GM19099 (cell line): ENCODE measurements around the gene SCYL3.

Experiments
- POLR2A ChIP-seq: IDR thresholded peaks from 3 replicates; pipeline ENCODE4 v1.6.1; 2011; ENCODE audit warnings: low read depth; ENCODE audit not compliant: insufficient read length; ENCODE audit errors: extremely low read depth

SCYL3 gene

DNA sequence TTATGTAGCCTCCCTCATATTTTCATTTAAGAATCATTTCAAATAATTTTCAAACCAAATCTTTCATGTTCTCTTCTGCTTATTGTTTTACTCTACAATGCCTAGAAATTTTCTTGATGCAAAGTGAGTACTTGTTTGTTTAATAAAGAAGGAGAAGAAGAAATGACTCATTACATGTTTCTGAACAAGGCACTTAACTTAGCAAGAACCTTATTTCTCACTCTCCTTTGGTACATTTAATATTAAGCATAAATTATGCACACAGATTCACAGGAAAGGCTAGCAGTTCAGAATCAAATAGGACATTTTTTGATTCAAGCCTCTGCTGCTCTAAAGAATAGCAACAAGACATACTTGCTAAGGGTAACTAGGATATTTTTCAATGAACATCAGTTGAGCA lies 9.1 kb downstream of the SCYL3 start:
- TF ChIP-seq POLR2A: no peak

DNA sequence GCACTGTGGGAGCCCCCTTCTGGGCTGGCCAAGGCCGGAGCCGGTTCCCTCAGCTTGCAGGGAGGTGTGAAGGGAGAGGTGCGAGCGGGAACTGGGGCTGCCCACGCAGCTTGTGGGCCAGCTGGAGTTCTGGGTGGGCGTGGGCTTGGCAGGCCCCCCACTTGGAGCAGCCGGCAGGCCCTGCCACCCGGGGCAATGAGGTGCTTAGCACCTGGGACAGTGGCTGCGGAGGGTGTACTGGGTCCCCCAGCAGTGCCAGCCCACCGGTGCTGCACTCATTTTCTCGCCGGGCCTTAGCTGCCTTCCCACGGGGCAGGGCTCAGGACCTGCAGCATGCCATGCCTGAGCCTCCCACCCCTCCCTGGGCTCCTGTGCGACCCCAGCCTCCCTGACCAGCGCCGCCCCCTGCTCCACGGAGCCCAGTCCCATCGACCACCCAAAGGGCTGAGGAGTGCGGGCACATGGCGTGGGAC lies 11.6 kb downstream of the SCYL3 start:
- no peak for TF ChIP-seq POLR2A

DNA sequence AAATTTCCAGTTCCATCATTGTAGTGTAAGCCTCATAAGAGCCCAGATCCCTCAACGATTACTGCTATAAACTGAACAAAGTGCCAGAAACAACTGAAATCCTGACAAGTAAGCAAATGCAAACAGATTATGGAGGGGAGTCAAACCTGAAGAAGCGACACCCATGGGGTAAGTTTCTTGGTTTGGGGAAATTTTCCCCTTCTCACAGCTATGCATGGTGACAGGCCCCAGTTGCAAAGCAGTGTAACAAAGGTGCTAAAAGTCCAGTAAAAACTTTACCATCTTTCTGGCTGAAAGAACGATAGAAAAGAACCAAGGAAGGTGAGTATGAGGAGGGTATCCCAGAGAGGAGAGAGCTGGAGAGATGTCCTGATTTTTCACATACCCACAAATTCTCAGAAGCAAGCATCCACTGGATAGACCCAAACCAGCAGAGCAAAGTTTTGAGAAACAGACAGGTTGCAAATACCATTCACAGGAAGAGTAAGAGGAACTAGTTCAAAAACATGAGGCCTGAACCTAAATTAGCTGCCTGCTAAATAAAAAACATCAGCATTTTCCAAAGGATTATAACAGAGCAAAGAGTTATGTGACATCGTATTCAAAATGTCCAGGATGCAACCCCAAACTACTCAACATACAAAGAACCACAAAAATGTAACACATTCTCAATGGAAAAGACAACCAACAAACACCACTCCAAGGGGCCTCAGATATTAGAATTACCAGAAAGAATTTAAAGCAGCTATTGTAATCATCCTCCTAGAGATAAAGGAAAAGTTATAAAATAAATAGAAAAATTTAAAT lies 14.5 kb downstream of the SCYL3 start:
- TF ChIP-seq POLR2A: no peak

DNA sequence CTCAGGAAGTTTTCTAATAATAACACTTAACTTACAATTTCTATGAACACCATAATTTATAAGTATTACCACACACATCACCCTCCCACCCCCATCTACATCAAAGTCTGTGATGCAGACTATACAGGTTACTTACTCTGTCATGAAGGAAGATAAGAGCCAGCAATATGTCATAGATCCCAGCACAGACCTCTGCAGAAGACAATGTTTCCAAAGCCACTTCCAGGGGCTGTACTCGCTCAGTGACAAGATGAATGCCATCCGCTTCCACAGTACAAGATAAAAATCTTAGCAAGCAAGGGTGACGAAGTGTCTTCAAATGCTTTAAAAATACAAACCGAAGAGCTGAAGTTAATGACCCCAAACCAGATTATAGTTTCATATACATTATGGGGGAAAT lies 15.2 kb downstream of the SCYL3 start:
- no peak for TF ChIP-seq POLR2A

DNA sequence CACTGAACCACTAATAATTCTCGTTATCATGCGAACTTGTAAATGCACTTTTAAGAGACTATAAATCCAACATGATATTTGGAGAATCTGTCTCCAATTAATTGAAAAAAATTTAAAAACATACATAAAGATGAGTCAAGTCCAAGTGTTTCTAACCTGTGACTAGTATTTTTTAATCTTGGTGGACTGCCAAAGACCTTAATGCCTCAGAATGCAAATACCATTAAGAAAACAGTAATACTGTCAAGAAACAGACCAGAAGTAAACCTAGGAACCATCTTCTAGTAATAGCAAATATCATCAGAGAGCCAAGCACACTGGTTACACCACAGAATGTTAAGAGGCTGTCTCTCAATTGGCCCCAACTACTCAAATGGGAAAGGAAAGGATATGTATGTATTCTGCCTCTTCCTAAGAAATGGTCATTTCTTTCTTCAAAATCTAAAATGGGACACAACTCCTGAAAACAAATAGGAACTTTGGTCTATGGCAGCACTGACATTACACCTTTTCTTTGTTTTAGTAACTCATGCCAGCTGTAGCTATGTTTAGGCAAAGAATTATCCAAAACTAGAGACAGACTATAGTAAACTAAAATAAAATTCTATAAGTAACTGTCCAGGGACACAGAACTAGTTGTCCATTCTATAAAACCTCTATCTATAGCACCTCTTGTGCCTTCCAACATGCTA lies 15.8 kb downstream of the SCYL3 start:
- no peak for TF ChIP-seq POLR2A

DNA sequence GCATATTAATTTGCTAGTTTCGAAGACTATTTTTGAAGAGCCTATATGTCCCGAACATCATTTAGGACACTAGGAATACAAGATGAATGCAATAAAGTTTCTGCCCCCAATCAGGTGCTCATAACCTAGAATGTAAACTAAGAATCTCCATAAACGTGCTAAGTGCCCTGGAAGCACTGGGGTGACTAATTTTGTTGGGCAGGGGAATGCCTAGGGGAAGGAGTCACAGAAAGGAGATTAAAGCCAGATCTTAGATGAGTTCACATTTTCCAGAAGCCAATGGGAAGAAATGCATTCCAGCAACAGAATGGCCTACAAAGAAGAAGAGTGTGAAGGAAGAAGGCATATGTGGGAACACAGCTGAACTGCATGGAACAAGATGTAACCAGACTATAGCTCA lies 19.5 kb downstream of the SCYL3 start:
- TF ChIP-seq POLR2A: no peak

DNA sequence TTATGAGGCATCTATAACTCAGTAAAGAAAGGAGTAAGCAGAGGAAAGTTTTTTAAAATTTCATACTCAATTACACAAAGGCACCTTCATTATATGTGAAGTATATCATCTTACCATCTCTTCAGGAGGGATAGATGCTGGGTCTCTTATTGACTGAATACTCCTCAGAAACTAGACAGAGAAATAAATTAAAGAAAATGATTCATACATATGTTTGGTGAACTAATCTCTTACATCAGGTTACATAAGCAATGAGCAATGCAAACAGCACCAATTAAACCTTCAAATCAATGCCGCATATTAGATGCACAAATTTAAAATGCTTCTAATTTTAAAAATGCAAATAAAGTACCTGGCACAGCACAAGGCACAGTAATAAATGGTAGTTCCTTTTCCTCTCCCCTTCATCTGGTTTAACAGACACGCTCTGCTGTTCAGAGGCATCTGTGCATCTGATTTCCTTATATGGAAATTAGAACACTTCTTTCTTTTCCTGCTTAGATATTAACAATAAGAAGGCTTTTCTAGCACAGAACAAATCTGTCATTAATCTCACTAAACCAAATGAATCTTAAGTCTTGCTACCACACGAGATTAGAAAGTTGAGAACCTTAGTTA lies 20.0 kb downstream of the SCYL3 start:
- no peak for TF ChIP-seq POLR2A

DNA sequence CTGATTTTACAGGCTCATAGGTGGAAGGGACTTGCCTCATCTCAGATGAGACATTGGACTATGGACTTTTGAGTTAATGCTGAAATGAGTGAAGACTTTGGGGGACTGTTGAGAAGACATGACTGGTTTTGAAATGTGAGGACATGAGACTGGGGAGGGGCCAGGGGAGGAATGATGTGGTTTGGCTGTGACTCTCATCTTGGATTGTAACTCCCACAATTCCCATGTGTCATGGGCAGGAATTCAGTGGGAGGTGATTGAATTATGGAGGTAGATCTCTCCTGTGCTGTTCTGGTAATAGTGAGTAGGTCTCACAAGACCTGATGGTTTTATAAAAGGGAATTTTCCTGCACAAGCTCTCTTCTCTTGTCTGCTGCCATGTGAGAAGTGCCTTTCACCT lies 20.8 kb downstream of the SCYL3 start:
- TF ChIP-seq POLR2A: no peak

DNA sequence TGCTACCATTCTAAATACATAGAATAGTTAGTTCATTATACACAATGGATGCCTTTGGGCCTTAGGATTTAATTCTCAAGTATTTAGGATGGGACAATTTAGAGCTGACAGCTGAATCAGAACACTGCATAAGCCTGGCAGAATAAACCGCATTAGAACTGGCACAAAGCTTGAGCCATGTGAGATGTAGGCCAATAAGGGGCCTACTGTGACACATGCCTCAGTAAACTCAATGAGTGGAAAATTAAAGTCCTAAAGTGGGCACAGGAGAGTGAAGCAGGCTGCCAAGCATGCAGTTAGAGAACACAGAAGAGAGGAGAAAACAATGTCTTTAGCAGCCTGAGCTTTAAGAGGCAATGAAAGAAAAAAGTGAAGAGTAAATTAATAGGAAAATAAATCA lies 24.3 kb downstream of the SCYL3 start:
- TF ChIP-seq POLR2A: no peak

DNA sequence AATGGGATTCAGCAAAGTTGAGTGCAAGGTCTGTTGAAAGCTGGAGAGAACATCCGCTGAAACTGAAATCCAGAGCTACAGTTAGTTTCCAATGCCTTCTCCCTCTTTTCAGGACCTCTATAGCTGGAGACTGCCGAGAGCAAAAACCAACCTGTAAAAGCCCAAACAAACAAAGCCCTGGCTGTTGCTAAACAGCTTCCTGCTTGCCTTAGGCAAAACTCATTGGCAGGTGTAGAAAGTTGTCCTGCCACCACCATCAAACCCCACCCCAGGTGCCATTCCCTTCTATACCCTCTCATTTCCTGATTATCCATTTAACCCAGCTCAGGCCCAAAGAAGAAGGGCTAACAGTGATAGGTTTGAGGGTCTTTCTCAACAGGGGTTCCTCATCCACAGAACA lies 24.7 kb downstream of the SCYL3 start:
- no peak for TF ChIP-seq POLR2A

DNA sequence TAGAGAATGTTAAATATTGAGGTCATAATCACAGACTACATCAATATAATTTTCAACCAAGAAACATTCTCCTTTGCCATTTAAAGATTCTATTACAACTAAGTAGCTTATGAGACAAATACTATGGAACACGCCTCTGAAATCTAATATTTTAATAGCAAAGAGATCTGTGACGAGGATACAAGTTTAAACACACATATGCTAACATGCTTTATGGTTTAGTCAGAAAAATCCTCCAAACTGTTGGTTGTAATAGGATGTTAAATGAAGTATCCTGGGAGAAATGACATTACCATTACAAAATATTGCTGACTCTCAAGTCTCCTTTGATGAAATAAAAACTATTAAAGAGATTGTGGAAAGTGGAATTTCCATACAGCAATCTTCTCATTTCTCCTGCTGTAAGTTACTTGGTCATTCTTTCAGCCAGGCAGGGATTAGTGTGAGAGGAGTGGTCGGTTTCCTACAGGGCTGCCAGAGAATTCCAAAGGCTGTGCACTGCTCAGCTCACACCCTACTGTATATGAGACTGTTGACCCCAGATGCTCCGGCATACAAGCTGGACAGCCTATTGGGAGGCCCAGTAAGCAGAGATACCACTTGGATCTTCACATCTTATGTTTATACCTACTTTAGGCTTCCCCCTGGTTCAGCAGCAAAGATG lies 26.6 kb downstream of the SCYL3 start:
- no peak for TF ChIP-seq POLR2A

DNA sequence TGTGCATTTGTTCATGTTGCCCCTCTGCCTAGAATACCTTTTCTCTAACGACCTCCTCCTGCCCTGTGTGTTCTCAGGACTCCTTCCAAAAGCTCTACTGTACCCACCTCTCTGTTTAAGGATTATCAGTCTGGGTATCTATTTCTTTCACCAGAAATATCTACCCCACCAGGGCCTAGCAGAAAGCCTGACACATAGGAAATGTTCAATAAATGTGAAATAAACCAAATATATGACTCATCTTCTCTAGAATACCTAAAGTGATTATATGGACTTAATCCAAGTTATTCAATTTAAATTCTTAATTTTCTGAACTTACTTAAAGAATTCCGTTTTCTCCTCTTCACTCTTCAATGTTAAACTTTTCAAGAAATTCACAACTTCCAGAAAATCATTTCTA lies 27.1 kb downstream of the SCYL3 start:
- TF ChIP-seq POLR2A: no peak

DNA sequence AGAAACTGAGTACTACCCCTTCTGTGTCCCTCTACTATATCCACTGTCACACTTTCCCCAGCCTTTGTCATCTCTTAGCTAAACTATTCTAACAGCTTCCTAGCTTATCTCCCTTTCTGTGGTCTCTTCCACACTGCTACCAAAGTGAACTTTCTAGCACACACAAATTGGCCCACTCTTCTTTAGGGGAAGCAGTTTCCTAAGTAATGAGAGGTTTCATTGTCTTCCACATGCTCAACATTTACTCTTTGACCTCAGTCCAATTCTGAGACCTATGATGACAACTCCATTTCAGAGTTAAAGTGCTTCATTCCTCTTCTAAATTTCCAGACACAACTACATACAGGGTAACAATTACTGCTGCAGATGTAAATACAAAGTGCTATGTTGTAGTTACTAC lies 32.9 kb downstream of the SCYL3 start:
- TF ChIP-seq POLR2A: no peak

DNA sequence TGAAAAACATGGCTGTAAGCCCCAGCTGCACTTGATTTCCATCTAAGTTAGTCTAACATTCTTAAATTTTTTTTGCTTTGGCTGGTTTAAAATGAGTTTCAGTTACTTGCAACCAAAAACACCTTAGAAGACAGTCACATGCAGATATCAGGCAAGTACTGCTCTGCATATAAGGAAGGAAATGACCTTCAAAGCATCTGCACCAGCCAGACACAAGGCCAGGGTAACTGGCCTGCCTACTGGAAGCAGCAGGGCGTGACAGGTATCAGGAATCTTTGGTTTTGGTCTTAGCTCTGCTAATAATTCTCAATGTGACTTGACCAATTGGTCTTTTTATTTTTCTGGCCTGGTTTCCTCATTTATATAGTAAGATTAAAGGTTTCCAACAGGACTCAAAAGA lies 33.5 kb downstream of the SCYL3 start:
- no peak for TF ChIP-seq POLR2A

DNA sequence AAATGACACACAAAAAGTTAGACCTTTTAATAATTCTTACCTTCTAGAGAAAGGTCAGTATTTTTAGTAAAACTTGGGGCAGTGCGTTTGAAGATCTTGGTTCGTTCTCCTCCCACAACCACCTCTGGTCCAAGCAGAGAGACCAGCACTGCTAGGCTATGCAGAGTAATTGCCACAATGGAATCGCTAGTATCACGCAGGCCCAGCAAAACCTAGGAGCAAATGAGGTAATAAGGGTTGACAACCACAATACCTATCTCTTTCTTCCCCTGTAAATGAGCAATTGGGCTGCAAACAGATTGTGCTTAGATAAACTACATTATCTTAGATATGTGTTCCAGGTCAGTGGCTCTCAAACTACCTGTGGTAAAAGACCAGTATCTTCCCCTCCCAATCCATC lies 34.7 kb downstream of the SCYL3 start:
- no peak for TF ChIP-seq POLR2A

DNA sequence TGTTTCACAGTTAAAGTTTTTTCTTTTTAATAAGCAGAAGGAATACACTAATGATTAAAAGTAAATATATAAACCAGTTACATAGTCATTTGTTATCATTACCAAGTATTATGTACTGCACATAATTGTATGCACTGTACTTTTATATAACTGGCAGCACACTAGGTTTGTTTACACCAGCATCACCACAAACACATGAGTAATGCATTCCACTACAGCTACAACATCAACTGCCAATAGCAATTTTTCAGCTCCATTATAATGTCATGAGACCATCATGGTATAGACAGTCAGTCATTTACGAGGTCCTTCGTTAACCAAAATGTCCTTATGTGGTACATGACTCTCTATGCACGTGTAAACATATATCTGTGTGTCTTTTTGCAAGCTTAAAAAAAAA lies 35.2 kb downstream of the SCYL3 start:
- TF ChIP-seq POLR2A: no peak

DNA sequence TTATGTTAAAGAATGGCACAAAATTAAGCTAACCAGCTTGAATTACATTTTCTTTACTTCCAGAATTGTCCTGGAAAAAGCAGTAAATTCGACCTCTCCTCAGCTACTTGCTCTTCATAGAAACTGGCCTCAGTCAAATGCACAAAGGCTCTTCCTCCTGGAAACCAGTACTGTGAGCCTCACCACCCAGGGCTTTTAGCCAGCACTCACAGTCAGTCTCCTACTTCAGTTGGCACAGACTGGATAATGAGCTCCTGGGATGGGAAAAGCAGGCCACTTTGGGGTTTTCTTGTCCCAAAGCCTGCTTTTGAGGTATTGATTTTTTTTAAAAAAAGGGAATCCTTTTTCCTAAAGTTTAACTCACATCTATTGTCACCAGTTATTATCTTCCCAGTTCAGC lies 40.4 kb downstream of the SCYL3 start:
- no peak for TF ChIP-seq POLR2A
